Thoracic aorta (tissue), 2 donors: ENCODE measurements around the gene EIF3F. TPM values are rescaled to one million over a fixed set of nuclear protein-coding genes. Genes with fewer than 3 reads are reported as not detected.

ENCODE experiments used
- ATAC-seq: fragments of 150-250 bp; one replicate; pipeline ENCODE4 v1.8.0; 2017; ENCODE audit warnings: low read depth; ENCODE audit not compliant: insufficient number of reproducible peaks, low FRiP score
- DNase-seq: peaks from one replicate; pipeline ENCODE4 v3.0.0-alpha.2; 2020; ENCODE audit warnings: low spot score
- H3K27ac ChIP-seq, 2 donors: fragments of 200-600 bp; sonication (generic); 1 replicate in 1 of 2; 2 replicates in 1 of 2; pipeline ENCODE4 v1.5.1; 2016; ENCODE audit warnings: mild to moderate bottlenecking in 2 of 2, moderate library complexity in 2 of 2
- H3K27me3 ChIP-seq: fragments of 200-600 bp; sonication (generic); replicated peaks from 2 replicates; pipeline ENCODE4 v1.6.0; 2016; ENCODE audit warnings: mild to moderate bottlenecking; ENCODE audit not compliant: insufficient read depth
- H3K36me3 ChIP-seq: fragments of 200-600 bp; sonication (generic); one replicate; pipeline ENCODE4 v1.5.1; 2016
- H3K4me1 ChIP-seq, 2 donors: fragments of 200-600 bp; sonication (generic); 1 replicate in 1 of 2; 2 replicates in 1 of 2; pipeline versions ENCODE4 v1.5.1 to v1.6.0; 2016; ENCODE audit warnings: low read depth in 2 of 2, mild to moderate bottlenecking in 1 of 2; ENCODE audit not compliant: control insufficient read depth in 1 of 2
- H3K4me3 ChIP-seq: fragments of 200-600 bp; sonication (generic); 2 replicates; pipeline ENCODE4 v1.5.1; 2016; ENCODE audit warnings: mild to moderate bottlenecking
- H3K9me3 ChIP-seq: fragments of 200-600 bp; sonication (generic); 2 replicates; pipeline ENCODE4 v1.5.1; 2016
- total RNA-seq, 2 donors: library from RNA; depleted of rRNA; stranded (reverse); fragments of >200 nt; gene quantifications; one replicate each; pipeline versions ENCODE4 v1.1.0 to v1.2.3, GENCODE V29; 2016
- TF ChIP-seq, protein P1 (sequence below): fragments of 200-600 bp; sonication (generic); IDR thresholded peaks from one replicate; pipeline ENCODE4 v1.5.1; 2019; ENCODE audit warnings: antibody characterized with exemption

The EIF3F gene
- total RNA-seq, 2 donors from 2014 or later: 125 to 166 TPM

DNA sequence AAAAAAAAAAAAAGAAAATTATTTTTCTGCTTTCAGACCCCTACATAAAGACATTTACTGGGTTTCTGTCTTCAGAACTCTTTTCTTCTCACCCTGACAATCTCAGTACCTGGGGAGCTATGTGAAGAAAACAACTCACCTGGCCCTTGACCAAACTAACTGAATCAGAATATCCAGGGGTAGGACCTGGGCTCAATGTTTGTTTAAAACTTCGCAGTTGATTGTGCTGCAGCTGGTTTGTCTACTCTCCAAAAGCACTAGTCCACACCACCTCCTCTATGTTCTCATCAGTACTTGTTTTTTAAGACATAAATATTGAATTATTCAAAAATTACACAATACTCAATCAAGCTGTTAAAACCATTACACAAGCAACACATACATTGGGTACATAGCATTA, 34.8 kb downstream of the EIF3F start:
- ATAC-seq: no peak

DNA sequence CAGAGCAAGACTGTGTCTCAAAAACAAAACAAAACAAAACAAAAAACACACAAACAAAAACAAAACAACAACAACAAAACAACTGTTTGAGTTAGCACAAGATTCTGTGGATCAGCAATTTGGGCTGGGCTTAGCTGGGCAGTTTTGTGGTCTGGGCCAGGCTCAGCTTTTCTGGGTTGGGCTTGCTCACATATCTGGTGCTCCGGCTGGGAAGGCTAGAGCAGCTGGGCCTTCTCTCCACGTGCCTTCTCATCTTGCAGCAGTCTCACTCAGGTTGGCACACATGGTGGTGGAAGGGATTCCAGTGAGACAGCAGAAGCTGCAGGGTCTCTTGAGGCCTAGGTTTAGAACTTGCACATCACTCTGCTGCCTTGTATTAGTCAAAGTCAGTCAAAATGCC, 35.7 kb downstream of the EIF3F start:
- no peak for ATAC-seq

More for the DNA sequence above, 34.8 kb downstream of the EIF3F start:
- TF ChIP-seq, protein P1, sequence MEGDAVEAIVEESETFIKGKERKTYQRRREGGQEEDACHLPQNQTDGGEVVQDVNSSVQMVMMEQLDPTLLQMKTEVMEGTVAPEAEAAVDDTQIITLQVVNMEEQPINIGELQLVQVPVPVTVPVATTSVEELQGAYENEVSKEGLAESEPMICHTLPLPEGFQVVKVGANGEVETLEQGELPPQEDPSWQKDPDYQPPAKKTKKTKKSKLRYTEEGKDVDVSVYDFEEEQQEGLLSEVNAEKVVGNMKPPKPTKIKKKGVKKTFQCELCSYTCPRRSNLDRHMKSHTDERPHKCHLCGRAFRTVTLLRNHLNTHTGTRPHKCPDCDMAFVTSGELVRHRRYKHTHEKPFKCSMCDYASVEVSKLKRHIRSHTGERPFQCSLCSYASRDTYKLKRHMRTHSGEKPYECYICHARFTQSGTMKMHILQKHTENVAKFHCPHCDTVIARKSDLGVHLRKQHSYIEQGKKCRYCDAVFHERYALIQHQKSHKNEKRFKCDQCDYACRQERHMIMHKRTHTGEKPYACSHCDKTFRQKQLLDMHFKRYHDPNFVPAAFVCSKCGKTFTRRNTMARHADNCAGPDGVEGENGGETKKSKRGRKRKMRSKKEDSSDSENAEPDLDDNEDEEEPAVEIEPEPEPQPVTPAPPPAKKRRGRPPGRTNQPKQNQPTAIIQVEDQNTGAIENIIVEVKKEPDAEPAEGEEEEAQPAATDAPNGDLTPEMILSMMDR: no peak
- peaks cover 0 to 16% of the 10 kb centered on the region in 2 donors for H3K4me1 ChIP-seq
- H3K27ac ChIP-seq: no peak overlapping the region
- H3K9me3 ChIP-seq: no peaks in the 10 kb centered on the region
- no peaks in the 10 kb centered on the region for H3K36me3 ChIP-seq
- no peak for DNase-seq
- H3K27me3 ChIP-seq: no peaks in the 10 kb centered on the region
- H3K4me3 ChIP-seq: no peak overlapping the region

DNA sequence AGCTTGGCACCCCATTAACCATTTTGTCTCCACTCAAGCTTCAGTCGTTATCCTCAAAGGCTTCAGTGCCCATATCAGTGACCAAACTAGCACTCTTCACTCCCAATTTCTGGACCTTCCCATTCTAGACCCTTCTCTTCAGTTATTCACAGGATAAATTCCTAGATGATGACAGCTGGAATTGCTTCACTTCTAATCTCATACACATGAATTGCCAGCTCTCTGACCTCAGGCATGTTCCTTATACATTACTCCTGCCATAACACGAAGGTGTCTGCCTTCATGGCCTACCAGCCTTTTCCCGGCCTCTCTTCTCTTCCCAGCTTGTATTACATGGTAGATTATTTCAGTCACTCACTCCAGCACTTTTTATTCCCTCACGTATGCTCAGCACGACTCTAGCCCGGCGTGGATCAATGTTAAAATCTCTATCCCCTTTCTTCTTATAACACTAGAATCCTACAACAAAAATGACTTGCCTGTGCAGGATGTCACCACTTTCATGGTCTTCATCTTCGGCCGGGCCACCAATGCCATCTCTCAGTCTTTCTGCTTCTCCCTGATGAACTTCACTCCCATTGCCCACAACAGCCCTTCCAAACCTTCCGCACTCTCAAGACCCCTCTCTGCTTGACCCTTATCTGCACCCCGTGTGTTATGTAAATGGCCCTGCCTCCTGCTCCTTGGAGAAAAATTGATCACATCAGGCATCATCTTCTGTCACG, 36.9 kb downstream of the EIF3F start:
- no peaks in the 10 kb centered on the region for H3K36me3 ChIP-seq
- H3K9me3 ChIP-seq: no peaks in the 10 kb centered on the region
- no peaks in the 10 kb centered on the region for H3K27me3 ChIP-seq
- ATAC-seq (no peak), DNase-seq (no peak)
- peaks cover 0 to 9% of the 10 kb centered on the region in 2 donors for H3K4me1 ChIP-seq
- no peak overlapping the region for H3K27ac ChIP-seq
- no peak overlapping the region for H3K4me3 ChIP-seq
- TF ChIP-seq, protein P1: no peak

More for the DNA sequence above, 35.7 kb downstream of the EIF3F start:
- DNase-seq: no peak
- Histone ChIP-seq H3K36me3 (no peaks in the 10 kb centered on the region), H3K4me1 (peaks cover 0 to 16% of the 10 kb centered on the region in 2 donors), H3K9me3 (no peaks in the 10 kb centered on the region), H3K27ac (no peak overlapping the region), H3K4me3 (no peak overlapping the region), H3K27me3 (no peaks in the 10 kb centered on the region)
- TF ChIP-seq, protein P1: no peak

DNA sequence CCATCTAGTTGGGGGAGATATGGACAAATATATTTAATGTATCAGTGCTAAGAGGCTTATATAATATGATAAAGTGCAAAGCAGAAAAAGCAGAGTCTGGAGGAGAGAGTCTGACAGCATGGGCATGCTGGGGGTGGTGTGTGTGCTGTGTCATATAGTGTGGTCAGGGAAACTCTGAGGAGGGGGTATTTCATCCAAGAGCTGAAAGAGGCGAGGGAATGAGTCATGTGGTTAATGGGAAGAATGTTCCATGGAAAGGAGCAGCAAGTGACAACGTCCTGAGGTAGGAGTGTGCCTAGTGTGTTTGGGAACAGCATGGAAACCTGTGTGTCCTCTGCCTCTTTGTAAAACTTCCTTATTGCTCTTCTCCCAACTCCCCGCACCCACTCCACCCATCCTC, 38.0 kb downstream of the EIF3F start:
- H3K4me3 ChIP-seq: no peak overlapping the region
- no peaks in the 10 kb centered on the region for H3K27me3 ChIP-seq
- DNase-seq (no peak), ATAC-seq (no peak)
- no peaks in the 10 kb centered on the region for H3K9me3 ChIP-seq
- no peaks in the 10 kb centered on the region for H3K36me3 ChIP-seq
- TF ChIP-seq, protein P1: no peak
- H3K4me1 ChIP-seq: peaks cover 0 to 4% of the 10 kb centered on the region in 2 donors
- no peak overlapping the region for H3K27ac ChIP-seq

DNA sequence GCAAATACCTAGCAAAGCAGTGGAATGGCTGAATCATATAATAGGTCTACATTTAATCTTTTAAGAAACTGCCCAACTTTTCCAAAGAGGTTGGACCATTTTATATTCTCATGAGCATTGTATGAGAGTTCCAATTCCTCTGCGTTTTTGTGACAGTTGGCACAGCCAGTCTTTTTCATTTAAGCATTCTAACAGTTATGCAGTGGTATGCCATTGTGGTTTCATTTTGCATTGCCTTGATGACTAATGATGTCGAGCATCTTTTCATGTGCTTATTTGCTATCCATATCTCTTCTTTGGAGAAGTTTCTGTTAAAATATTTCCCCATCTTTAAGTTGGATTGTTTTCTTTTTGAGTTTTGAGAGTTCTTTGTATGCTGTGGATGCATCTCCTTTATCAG, 38.7 kb downstream of the EIF3F start:
- Histone ChIP-seq H3K4me1 (no peaks in the 10 kb centered on the region), H3K4me3 (no peak overlapping the region), H3K9me3 (no peaks in the 10 kb centered on the region), H3K27ac (no peak overlapping the region), H3K27me3 (no peaks in the 10 kb centered on the region), H3K36me3 (no peaks in the 10 kb centered on the region)
- ATAC-seq (no peak), DNase-seq (no peak)
- TF ChIP-seq, protein P1: no peak
